Measurements from ENCODE around the gene KSR2. TPM values are rescaled to one million over a fixed set of nuclear protein-coding genes. Genes with fewer than 3 reads are reported as not detected.
"Not testable (repeated sequence)": the region's sequence is repeated elsewhere in the genome, so short reads cannot be mapped to it uniquely, and the experiment has no call there.

Gene KSR2
- total RNA-seq, 2 donors from 2014 or later: 0.07 TPM; not detected in 1

DNA sequence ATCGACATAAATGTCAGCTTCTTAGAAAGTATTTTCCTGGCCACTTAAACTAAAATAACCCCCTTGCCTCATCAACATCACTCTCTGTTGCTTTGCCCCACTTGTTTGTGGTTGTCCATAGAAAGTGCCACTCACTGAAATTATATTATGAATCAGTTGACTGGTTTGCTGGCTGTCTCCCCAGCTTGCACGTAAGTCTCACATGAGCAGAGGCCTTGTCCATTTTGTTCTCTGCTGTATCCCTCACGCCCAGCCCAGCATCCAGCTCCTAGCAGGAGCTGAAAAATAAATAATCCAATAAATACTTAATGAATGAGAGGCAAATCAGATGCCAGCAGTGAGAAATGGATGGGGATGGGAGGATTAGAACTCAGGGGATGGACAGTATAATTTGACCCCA lies 159.3 kb downstream of the KSR2 start:
- no peak for ATAC-seq (ENCODE audit: insufficient number of reproducible peaks, low FRiP score, low read depth)

DNA sequence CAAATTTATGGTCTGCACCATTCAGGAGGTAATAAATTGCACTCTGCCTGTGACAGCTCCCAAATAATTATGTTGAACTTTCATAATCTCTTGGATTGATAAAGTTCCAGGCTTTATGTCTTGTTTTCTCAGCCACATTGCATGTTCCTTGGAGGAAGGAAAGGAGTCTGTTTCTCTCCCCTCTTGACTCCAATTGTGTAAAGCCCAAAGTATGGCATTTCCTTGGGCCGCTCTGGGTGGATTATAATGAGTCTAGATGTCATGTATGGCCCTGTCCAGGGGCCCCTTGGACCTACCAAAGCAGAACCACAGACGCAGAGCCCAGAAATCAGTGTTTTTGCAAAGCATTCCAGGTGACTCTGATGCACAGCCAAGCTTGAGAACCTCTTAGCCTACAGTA lies 160.8 kb downstream of the KSR2 start:
- H3K9me3 ChIP-seq: no peaks in the 10 kb centered on the region
- TF ChIP-seq, protein P1, sequence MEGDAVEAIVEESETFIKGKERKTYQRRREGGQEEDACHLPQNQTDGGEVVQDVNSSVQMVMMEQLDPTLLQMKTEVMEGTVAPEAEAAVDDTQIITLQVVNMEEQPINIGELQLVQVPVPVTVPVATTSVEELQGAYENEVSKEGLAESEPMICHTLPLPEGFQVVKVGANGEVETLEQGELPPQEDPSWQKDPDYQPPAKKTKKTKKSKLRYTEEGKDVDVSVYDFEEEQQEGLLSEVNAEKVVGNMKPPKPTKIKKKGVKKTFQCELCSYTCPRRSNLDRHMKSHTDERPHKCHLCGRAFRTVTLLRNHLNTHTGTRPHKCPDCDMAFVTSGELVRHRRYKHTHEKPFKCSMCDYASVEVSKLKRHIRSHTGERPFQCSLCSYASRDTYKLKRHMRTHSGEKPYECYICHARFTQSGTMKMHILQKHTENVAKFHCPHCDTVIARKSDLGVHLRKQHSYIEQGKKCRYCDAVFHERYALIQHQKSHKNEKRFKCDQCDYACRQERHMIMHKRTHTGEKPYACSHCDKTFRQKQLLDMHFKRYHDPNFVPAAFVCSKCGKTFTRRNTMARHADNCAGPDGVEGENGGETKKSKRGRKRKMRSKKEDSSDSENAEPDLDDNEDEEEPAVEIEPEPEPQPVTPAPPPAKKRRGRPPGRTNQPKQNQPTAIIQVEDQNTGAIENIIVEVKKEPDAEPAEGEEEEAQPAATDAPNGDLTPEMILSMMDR (IDR thresholded peaks at IDR 0.05): no peak
- no peaks in the 10 kb centered on the region for H3K36me3 ChIP-seq
- no peak overlapping the region for H3K27ac ChIP-seq
- H3K27me3 ChIP-seq (replicated peaks; ENCODE audit: insufficient read depth): no peaks in the 10 kb centered on the region
- DNase-seq (ENCODE audit: low spot score) (no peak), ATAC-seq (ENCODE audit: insufficient number of reproducible peaks, low FRiP score, low read depth) (no peak)
- no peak overlapping the region for H3K4me3 ChIP-seq
- no peaks in the 10 kb centered on the region for H3K4me1 ChIP-seq (ENCODE audit: control insufficient read depth in 1 of 2, low read depth in 2 of 2)

More for the DNA sequence above, 159.3 kb downstream of the KSR2 start:
- Histone ChIP-seq H3K36me3 (no peaks in the 10 kb centered on the region), H3K27me3 (replicated peaks; ENCODE audit: insufficient read depth) (no peaks in the 10 kb centered on the region), H3K9me3 (no peaks in the 10 kb centered on the region), H3K27ac (no peak overlapping the region), H3K4me3 (no peak overlapping the region), H3K4me1 (ENCODE audit: control insufficient read depth in 1 of 2, low read depth in 2 of 2) (no peaks in the 10 kb centered on the region)
- TF ChIP-seq, protein P1 (IDR thresholded peaks at IDR 0.05): no peak
- DNase-seq (ENCODE audit: low spot score): no peak

DNA sequence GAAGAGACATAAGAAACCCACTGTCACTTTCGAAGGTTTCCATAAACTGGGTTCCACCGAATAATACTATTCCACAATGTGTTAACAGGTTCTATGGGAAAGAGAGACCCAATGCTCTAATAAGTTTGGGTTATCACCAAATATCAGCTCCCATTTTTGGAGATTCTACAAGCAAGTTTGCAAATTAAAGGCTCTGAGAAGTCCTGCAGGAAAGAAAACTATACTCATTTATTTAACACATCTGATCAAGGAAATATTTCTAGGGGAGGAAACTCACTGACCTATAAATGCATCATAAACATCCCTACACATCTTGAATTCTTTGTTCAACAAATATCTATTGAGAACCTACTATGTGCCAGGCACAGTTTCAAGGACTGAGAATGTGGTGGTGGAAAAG lies 161.4 kb downstream of the KSR2 start:
- Histone ChIP-seq H3K27ac (no peak overlapping the region), H3K27me3 (replicated peaks; ENCODE audit: insufficient read depth) (no peaks in the 10 kb centered on the region), H3K4me1 (ENCODE audit: control insufficient read depth in 1 of 2, low read depth in 2 of 2) (no peaks in the 10 kb centered on the region), H3K9me3 (no peaks in the 10 kb centered on the region), H3K4me3 (no peak overlapping the region), H3K36me3 (no peaks in the 10 kb centered on the region)
- DNase-seq (ENCODE audit: low spot score) (no peak), ATAC-seq (ENCODE audit: insufficient number of reproducible peaks, low FRiP score, low read depth) (no peak)
- TF ChIP-seq, protein P1 (IDR thresholded peaks at IDR 0.05): no peak

DNA sequence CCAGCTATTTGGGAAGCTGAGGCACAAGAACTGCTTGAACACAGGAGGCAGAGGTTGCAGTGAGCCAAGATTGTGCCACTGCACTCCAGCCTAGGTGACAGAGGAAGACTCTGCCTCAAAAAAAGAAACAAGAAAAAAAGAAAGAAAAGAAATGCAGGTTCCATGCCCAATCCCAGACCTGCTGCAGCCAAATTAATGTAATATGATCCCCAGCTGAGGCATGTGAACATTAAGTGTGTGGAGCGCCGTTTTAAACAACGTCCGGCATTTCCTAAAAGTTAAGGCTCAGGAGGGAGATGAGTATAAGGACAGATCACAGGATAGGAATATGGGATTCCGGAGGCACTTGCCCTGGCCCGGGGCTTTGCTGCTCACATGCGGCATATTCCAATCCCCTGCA lies 162.9 kb downstream of the KSR2 start:
- TF ChIP-seq, protein P1 (IDR thresholded peaks at IDR 0.05): no peak
- no peak for DNase-seq (ENCODE audit: low spot score)
- Histone ChIP-seq H3K4me3 (no peak overlapping the region), H3K9me3 (no peaks in the 10 kb centered on the region), H3K4me1 (ENCODE audit: control insufficient read depth in 1 of 2, low read depth in 2 of 2) (no peaks in the 10 kb centered on the region), H3K27me3 (replicated peaks; ENCODE audit: insufficient read depth) (no peaks in the 10 kb centered on the region), H3K27ac (no peak overlapping the region), H3K36me3 (no peaks in the 10 kb centered on the region)
- ATAC-seq (ENCODE audit: insufficient number of reproducible peaks, low FRiP score, low read depth): no peak

DNA sequence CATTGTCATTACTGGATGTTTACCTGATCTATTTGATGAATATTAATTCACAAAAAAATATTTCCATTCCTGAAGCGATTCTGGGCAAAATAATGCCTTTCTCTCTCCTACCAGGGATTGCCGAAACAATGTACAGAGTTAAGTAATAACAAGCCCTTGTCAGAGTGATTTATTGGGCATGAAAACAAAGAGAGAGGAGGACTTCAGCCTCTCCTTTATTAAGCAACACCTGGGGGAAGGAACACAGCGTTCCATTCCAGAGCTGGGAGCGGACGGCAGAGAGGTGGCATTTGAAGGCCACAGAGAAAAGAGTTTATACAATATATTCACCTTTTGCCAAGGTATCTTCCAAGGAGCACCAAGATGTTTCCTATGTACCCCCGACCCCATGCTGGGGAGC lies 165.8 kb downstream of the KSR2 start:
- TF ChIP-seq, protein P1 (IDR thresholded peaks at IDR 0.05): no peak
- no peaks in the 10 kb centered on the region for H3K36me3 ChIP-seq
- H3K9me3 ChIP-seq: no peaks in the 10 kb centered on the region
- no peak for DNase-seq (ENCODE audit: low spot score)
- H3K27ac ChIP-seq: no peak overlapping the region
- no peaks in the 10 kb centered on the region for H3K4me1 ChIP-seq (ENCODE audit: control insufficient read depth in 1 of 2, low read depth in 2 of 2)
- ATAC-seq (ENCODE audit: insufficient number of reproducible peaks, low FRiP score, low read depth): no peak
- no peaks in the 10 kb centered on the region for H3K27me3 ChIP-seq (replicated peaks; ENCODE audit: insufficient read depth)
- no peak overlapping the region for H3K4me3 ChIP-seq

DNA sequence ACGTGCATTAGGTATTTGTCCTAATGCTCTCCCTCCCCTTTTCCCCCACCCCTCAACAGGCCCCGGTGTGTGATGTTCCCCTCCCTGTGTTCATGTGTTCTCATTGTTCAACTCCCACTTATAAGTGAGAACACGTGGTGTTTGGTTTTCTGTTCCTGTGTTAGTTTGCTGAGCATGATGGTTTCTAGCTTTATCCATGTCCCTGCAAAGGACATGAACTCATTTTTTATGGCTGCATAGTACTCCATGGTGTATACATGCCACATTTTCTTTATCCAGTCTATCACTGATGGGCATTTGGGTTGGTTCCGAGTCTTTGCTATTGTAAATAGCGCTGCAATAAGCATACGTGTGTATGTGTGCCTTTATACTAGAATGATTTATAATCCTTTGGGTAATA lies 168.1 kb downstream of the KSR2 start:
- H3K36me3 ChIP-seq; ATAC-seq (ENCODE audit: insufficient number of reproducible peaks, low FRiP score, low read depth); H3K27ac ChIP-seq; H3K9me3 ChIP-seq; H3K4me3 ChIP-seq; H3K4me1 ChIP-seq (ENCODE audit: control insufficient read depth in 1 of 2, low read depth in 2 of 2); H3K27me3 ChIP-seq (replicated peaks; ENCODE audit: insufficient read depth); DNase-seq (ENCODE audit: low spot score): not testable (repeated sequence)
